Measurements from ENCODE around the gene FAM50B.

FAM50B gene

GRCh38 chr6:3875486-3875885 is 26.3 kb downstream of the FAM50B start:
- DNase-seq: no peak

DNA sequence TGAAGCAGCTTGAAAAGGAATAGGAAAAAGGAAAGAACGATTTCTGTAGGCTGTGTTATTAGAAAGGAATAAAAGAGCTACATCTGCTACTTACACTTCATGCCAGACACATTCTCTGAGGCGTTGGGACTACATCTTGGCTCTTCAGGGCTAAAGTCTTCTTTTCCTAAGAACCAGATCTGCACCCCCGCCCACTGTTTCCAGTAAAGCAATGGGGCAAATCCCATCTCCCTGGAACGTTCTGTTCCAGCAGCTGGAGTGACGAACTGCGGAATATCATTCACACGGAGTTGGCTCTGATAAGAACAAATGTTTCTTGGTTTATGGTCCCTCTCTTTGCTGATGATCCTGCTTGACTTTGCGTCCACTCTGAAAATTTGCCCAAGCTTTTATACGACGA is 26.9 kb downstream of the FAM50B start:
- no peak for DNase-seq

- DNase-seq: no peak
Measured at GRCh38 chr6:3876866-3877265, 27.7 kb downstream of the FAM50B start.

GRCh38 chr6:3878048-3878666 is 29.0 kb downstream of the FAM50B start:
- DNase-seq: no peak

- DNase-seq: no peak
Measured at GRCh38 chr6:3879194-3879952, 30.2 kb downstream of the FAM50B start.

GRCh38 chr6:3881711-3882421 is 32.7 kb downstream of the FAM50B start:
- no peak for DNase-seq

DNA sequence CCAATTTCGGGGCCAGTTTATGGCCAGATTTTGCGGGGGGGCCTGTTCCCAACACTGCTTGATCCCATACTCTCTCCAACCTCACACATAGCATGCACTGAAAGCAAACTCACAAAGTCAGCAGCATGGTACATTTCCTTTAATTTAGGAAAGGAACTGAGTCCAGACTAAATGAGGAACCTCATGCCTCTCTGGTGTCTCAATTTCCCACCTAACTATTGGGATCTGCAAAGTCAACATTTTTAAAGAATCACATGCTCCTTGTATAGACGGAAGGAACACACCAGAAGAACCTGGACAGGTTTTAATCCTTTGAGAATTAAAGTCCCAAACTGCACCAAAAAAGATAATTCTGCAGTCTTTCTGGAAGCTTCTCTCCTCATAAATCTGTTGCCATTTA is 33.3 kb downstream of the FAM50B start:
- no peak for DNase-seq

GRCh38 chr6:3882866-3883265 is 33.7 kb downstream of the FAM50B start:
- no peak for DNase-seq

GRCh38 chr6:3884007-3884745 is 35.0 kb downstream of the FAM50B start:
- no peak for DNase-seq

DNA sequence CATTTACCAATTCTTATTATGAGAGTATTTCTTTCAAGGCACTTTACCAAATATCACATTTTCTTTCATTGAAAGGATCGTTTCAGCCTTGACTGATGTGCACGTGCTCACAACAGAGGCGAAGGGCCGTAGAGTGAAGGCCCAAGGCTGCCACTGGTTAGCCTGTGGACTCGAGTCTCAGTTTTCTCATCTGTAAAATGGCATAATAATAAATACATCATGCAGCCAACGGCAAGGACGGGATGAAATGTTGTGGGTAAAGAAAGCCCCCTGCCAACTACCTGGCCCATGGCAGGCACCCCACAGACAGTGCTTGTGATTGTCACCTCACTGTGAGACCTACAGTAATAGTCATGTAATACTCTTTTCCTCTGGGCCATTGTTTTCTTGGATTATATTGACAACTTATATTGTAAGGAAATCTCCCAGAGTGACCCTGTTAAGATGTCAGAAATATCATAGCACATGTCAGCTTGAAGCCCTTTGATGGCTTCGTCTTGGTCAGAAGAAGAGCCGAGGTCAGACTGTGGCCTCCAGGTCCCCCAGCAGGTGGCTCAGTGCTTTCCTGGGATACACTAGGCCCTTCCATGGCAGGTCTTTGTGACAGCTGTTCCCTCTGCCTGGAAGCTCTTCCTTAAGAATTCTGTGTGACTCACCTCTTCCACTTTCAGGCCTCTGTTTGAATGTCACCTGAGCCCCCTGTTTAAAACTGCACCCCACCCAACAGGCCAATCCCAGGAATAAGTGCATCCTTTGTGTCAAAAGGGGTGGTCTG is 36.3 kb downstream of the FAM50B start:
- no peak for DNase-seq

GRCh38 chr6:3887150-3887700 is 38.1 kb downstream of the FAM50B start:
- DNase-seq: peak; percentile 17

DNA sequence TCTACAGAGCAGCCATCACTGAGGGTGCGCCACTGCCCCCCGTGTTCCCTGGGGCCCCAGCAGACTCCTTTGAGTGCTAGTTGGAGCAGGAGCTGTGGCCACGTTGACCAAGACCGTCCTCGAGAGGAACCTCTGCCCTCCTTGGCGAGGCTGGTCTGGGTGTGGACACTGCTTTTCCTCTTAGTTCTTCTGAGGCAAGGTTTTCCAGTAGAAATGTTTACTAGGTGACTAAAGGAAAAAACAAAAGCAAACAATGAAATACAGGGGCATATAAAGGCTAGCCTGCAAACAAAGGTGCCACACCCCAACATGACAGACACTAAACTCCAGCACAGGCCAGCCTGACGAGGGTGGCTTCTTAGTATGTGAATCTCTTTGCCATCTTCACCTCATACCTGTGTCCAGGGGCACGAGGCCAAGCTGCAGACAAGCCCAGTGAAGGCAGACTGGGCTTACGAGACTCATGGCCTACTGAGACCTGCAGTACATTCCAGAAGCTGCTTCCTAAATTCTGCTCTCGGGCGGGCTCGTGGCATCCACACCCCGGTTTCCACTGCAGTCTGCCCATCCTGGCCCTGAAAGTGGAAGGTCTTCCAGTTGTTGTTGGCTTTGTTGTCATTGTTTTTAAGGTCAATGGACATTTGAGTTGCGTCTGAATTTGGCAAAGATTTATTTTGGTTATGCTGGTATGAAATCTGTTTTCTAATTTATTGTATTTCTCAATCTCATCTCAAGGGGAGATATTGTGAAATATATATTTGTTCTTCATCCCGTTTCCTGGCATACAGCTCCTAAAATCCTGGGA is 39.2 kb downstream of the FAM50B start:
- no peak for DNase-seq

DNA sequence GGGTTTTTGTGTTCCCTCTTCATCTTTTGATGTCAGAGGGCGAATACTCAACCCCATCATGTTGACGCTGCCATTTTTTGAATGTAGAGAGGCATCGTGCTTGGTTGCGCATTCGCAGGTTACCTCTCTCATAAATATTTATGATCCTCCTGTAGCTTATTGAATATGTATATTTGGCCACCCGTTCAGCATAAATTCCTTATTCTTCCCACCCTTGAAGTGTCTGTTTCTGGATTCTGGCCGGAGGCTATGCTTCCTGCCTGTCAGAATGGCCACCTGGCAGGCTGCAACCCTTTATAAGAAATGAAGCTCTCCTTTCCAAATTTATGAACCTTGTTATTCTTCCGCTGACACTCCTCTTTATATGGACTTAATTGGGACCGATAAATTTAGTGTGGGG is 40.9 kb downstream of the FAM50B start:
- DNase-seq: no peak

GRCh38 chr6:3891883-3892282 is 42.7 kb downstream of the FAM50B start:
- DNase-seq: no peak

- DNase-seq: no peak
Measured at GRCh38 chr6:3892603-3893002, 43.4 kb downstream of the FAM50B start.

- DNase-seq: no peak
Measured at GRCh38 chr6:3893487-3893886, 44.3 kb downstream of the FAM50B start.

DNA sequence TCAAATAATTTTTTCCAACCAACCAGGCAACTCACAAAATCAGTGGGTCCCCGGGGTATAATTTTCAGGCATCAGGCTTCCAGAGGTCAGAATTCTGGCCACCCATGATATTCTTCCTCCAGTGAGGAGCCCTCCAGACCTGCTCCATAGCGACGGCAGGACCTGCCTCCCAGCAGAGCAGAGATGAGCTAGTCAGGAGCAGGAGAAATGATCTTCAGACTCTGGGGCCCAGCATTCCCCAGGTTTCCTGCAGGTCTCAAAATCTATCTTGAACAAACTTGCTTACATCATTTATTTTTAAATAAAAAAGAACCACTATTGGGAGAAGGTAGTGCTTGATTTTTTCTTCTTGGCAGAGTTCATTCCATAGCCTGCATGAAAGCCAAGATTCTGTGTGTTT is 44.7 kb downstream of the FAM50B start:
- no peak for DNase-seq

DNA sequence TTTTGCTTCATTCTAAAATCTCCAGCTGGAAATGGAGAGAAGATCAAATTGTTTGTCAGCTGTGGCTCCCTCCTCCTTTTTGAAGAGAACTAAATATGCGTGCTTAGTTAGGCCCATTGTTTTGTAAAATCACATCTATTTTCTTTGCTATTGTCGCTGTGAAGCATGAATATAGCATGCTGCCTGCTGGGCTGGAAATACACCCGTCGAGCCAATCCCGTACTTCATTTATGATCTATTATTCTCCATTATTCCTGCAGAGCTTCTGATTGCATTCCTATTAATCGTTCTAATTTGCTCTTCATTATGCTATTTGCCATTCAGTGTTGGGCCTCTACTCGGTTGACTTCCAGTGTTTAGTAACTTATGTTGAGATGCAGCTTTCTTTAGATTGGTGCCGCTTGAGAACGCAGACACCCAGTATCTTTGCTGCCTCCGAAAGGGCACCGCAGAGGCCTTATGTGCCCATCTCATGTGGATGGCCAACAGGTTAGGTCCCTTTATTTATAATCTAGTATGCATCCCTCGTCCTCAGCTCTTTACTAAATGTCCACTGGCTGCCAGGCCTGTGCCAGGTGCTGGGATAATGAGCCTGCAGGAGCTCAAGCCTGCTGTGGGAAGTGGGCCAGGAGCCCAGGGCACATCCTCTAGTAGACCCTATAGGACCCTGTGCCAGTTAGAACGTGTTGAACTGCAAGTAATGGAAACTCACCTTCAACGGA is 45.6 kb downstream of the FAM50B start:
- DNase-seq: no peak

DNA sequence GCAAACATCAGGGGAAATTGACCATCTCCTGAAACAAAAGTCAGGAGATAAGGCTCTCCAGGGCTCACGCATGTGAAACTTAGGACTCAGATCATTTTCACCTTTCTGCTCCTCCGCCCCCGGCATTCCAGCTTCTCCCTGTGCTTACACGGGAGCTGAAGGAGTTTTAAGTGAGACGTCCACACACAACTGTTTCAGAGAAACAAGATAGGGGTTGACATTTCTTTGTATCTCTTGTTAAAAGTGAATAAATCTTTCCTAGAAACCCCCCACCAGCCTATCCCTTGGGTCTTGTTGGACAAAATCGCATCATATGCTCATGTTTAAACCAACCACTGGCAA is 46.1 kb downstream of the FAM50B start:
- DNase-seq: no peak

DNA sequence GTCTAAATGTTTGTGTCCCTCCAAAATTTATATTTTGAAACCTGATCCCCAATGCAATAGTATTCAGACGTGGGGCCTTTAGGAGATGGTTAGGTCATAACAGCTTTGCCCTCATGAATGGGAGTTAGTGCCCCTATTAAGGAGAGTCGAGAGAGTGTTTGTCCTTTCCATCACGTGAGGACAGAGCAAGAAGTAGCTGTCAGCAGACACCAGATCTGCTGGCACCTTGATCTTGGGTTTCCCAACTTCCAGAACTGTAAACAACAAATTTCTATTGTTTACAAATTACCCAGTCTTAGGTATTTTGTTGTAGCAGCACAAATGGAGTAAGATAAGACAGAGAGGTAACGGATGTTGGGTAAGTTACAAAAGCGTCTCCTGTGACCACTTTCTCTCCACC is 46.6 kb downstream of the FAM50B start:
- no peak for DNase-seq
